Measurements from ENCODE around the gene PRR9.

Gene PRR9

DNA sequence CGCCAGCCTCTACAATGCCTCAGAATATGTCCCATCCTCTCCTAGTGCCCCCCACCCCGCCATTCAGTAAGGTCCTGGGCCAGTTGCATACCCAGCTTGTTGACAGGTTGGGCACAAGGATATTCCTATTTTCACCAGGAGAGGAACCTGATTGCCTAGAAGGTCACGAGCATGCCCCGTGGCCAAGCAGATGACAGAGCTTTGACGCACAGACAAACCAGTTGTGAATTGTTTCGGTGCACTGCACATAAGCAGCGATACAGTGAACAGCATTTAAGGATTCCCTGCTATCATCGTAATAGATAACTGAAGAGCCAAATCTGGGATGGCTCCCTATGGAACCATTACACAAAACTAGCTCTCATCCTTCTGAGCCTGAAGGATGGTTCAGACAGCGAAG is 10.8 kb upstream of the PRR9 start:
- Mint-ChIP-seq H3K36me3 (ENCODE audit: low read depth) (no peaks in the 10 kb centered on the region), H3K9me3 (no peaks in the 10 kb centered on the region), H3K4me1 (no peaks in the 10 kb centered on the region), H3K4me3 (no peak overlapping the region), H3K27ac (no peak overlapping the region), H3K27me3 (ENCODE audit: low read depth) (peaks cover 16% of the 10 kb centered on the region)
- TF ChIP-seq, protein P1, sequence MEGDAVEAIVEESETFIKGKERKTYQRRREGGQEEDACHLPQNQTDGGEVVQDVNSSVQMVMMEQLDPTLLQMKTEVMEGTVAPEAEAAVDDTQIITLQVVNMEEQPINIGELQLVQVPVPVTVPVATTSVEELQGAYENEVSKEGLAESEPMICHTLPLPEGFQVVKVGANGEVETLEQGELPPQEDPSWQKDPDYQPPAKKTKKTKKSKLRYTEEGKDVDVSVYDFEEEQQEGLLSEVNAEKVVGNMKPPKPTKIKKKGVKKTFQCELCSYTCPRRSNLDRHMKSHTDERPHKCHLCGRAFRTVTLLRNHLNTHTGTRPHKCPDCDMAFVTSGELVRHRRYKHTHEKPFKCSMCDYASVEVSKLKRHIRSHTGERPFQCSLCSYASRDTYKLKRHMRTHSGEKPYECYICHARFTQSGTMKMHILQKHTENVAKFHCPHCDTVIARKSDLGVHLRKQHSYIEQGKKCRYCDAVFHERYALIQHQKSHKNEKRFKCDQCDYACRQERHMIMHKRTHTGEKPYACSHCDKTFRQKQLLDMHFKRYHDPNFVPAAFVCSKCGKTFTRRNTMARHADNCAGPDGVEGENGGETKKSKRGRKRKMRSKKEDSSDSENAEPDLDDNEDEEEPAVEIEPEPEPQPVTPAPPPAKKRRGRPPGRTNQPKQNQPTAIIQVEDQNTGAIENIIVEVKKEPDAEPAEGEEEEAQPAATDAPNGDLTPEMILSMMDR (IDR thresholded peaks at IDR 0.05; ENCODE audit: unreplicated experiment in 3 of 3) = no peak

GRCh38 chr1:153210206-153210605 is 7.2 kb upstream of the PRR9 start:
- Mint-ChIP-seq H3K36me3 (ENCODE audit: low read depth) (no peaks in the 10 kb centered on the region), H3K4me3 (no peak overlapping the region), H3K9me3 (no peaks in the 10 kb centered on the region), H3K27me3 (ENCODE audit: low read depth) (peaks cover 7% of the 10 kb centered on the region), H3K4me1 (no peaks in the 10 kb centered on the region), H3K27ac (no peak overlapping the region)
- TF ChIP-seq, protein P1 (IDR thresholded peaks at IDR 0.05; ENCODE audit: unreplicated experiment in 3 of 3) = no peak

GRCh38 chr1:153212201-153212600 is 5.2 kb upstream of the PRR9 start:
- no peaks in the 10 kb centered on the region for H3K4me1 Mint-ChIP-seq
- H3K27me3 Mint-ChIP-seq (ENCODE audit: low read depth) = no peaks in the 10 kb centered on the region
- no peak overlapping the region for H3K4me3 Mint-ChIP-seq
- TF ChIP-seq, protein P1 (IDR thresholded peaks at IDR 0.05; ENCODE audit: unreplicated experiment in 3 of 3) = no peak
- H3K36me3 Mint-ChIP-seq (ENCODE audit: low read depth) = no peaks in the 10 kb centered on the region
- H3K9me3 Mint-ChIP-seq = no peaks in the 10 kb centered on the region
- H3K27ac Mint-ChIP-seq = no peak overlapping the region

DNA sequence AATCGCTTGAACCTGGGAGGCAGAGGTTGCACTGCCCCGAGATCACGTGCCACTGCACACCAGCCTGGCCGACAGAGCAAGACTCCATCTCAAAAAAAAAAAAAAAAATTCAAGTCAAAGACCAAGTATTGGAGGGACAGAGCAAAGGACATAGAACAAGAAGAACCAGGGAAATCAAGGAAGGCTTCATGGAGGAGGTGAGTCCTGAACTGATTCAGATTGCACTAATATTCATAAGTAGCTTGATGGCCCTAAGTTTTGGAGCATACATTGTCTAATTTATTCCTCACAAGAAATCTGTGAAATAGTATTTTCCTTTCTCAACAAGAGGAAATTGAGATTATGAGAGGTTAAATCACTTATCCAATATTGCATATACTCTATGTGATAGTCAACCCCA is 3.9 kb upstream of the PRR9 start:
- Mint-ChIP-seq H3K4me1 (no peaks in the 10 kb centered on the region), H3K4me3 (no peak overlapping the region), H3K9me3 (no peaks in the 10 kb centered on the region), H3K36me3 (ENCODE audit: low read depth) (no peaks in the 10 kb centered on the region), H3K27me3 (ENCODE audit: low read depth) (peaks cover 7% of the 10 kb centered on the region), H3K27ac (no peak overlapping the region)
- TF ChIP-seq, protein P1 (IDR thresholded peaks at IDR 0.05; ENCODE audit: unreplicated experiment in 3 of 3) = no peak

GRCh38 chr1:153217744-153218416 is 496 bp downstream of the PRR9 start:
- TF ChIP-seq, protein P1 (IDR thresholded peaks at IDR 0.05; ENCODE audit: unreplicated experiment in 3 of 3) = no peak
- no peaks in the 10 kb centered on the region for H3K9me3 Mint-ChIP-seq

GRCh38 chr1:153220606-153221303 is 3.4 kb downstream of the PRR9 start:
- Mint-ChIP-seq H3K27me3 (ENCODE audit: low read depth) (peaks cover 17% of the 10 kb centered on the region), H3K4me1 (peaks cover 8% of the 10 kb centered on the region), H3K36me3 (ENCODE audit: low read depth) (no peaks in the 10 kb centered on the region), H3K27ac (no peak overlapping the region), H3K9me3 (no peaks in the 10 kb centered on the region), H3K4me3 (no peak overlapping the region)
- TF ChIP-seq, protein P1 (IDR thresholded peaks at IDR 0.05; ENCODE audit: unreplicated experiment in 3 of 3) = no peak

More at GRCh38 chr1:153217744-153218416, 496 bp downstream of the PRR9 start:
- H3K4me3 Mint-ChIP-seq = no peak overlapping the region
- H3K27me3 Mint-ChIP-seq (ENCODE audit: low read depth) = peaks cover 13% of the 10 kb centered on the region
- H3K4me1 Mint-ChIP-seq = peaks cover 8% of the 10 kb centered on the region
- H3K27ac Mint-ChIP-seq = no peak overlapping the region
- H3K36me3 Mint-ChIP-seq (ENCODE audit: low read depth) = no peaks in the 10 kb centered on the region
